Dendritic cell treated with granulocyte-macrophage colony-stimulating factor and Interleukin-4, amounts not matched to agents 40 ng/mL and 50 ng/mL, for 4 days (primary cell): ENCODE measurements around the gene CCDC106.

Experiments used
- H3K27ac Mint-ChIP-seq: one replicate; pipeline ENCODE4 v1.8.0; 2022; ENCODE audit warnings: mild to moderate bottlenecking, mixed read lengths
- H3K27me3 Mint-ChIP-seq: one replicate; pipeline ENCODE4 v1.8.0; 2022; ENCODE audit warnings: mild to moderate bottlenecking, mixed read lengths
- H3K36me3 Mint-ChIP-seq: one replicate; pipeline ENCODE4 v1.8.0; 2022; ENCODE audit warnings: low read depth, mixed read lengths
- H3K4me1 Mint-ChIP-seq: one replicate; pipeline ENCODE4 v1.8.0; 2022; ENCODE audit warnings: low read depth, mixed read lengths
- H3K4me3 Mint-ChIP-seq: one replicate; pipeline ENCODE4 v1.8.0; 2022; ENCODE audit warnings: mild to moderate bottlenecking, moderate library complexity, mixed read lengths
- H3K9me3 Mint-ChIP-seq: one replicate; pipeline ENCODE4 v1.8.0; 2022; ENCODE audit warnings: mixed read lengths
- intact Hi-C: fragments of 100-400 bp; cut with micrococcal nuclease; formaldehyde crosslinking; loops from one replicate; pipeline ENCODE4 v1.15.0; 2022

The CCDC106 gene

GRCh38 chr19:55677572-55678028, 29.6 kb downstream of the CCDC106 start:
- no peaks in the 10 kb centered on the region for H3K27me3 Mint-ChIP-seq
- peak overlapping the region; percentile 58 for H3K4me3 Mint-ChIP-seq
- peaks cover 70% of the 10 kb centered on the region for H3K4me1 Mint-ChIP-seq
- H3K9me3 Mint-ChIP-seq = no peaks in the 10 kb centered on the region
- intact Hi-C loops = no loop called here
- H3K27ac Mint-ChIP-seq = peak overlapping the region; percentile 91
- peaks cover 87% of the 10 kb centered on the region for H3K36me3 Mint-ChIP-seq

- H3K9me3 Mint-ChIP-seq = no peaks in the 10 kb centered on the region
- intact Hi-C loops = no loop called here
- peak overlapping the region; percentile 61 for H3K4me3 Mint-ChIP-seq
- peak overlapping the region; percentile 91 for H3K27ac Mint-ChIP-seq
- H3K27me3 Mint-ChIP-seq = no peaks in the 10 kb centered on the region
- peaks cover 70% of the 10 kb centered on the region for H3K4me1 Mint-ChIP-seq
- peaks cover 87% of the 10 kb centered on the region for H3K36me3 Mint-ChIP-seq
Observed at GRCh38 chr19:55678121-55678671, 30.2 kb downstream of the CCDC106 start.

- H3K9me3 Mint-ChIP-seq = no peaks in the 10 kb centered on the region
- H3K4me1 Mint-ChIP-seq = peaks cover 59% of the 10 kb centered on the region
- no peaks in the 10 kb centered on the region for H3K27me3 Mint-ChIP-seq
- H3K27ac Mint-ChIP-seq = peak overlapping the region; percentile 91
- peaks cover 87% of the 10 kb centered on the region for H3K36me3 Mint-ChIP-seq
- intact Hi-C loops = no loop called here
- peak overlapping the region; percentile 61 for H3K4me3 Mint-ChIP-seq
Observed at GRCh38 chr19:55679343-55680257, 31.6 kb downstream of the CCDC106 start.

GRCh38 chr19:55680339-55681130, 32.5 kb downstream of the CCDC106 start:
- peaks cover 64% of the 10 kb centered on the region for H3K4me1 Mint-ChIP-seq
- H3K27me3 Mint-ChIP-seq = no peaks in the 10 kb centered on the region
- H3K36me3 Mint-ChIP-seq = peaks cover 90% of the 10 kb centered on the region
- peak overlapping the region; percentile 91 for H3K27ac Mint-ChIP-seq
- no peaks in the 10 kb centered on the region for H3K9me3 Mint-ChIP-seq
- H3K4me3 Mint-ChIP-seq = peak overlapping the region; percentile 5
- intact Hi-C loops = no loop called here

- no peak overlapping the region for H3K4me3 Mint-ChIP-seq
- H3K27ac Mint-ChIP-seq = peak overlapping the region; percentile 91
- peaks cover 92% of the 10 kb centered on the region for H3K36me3 Mint-ChIP-seq
- H3K9me3 Mint-ChIP-seq = no peaks in the 10 kb centered on the region
- no peaks in the 10 kb centered on the region for H3K27me3 Mint-ChIP-seq
- intact Hi-C loops = no loop called here
- peaks cover 67% of the 10 kb centered on the region for H3K4me1 Mint-ChIP-seq
Observed at GRCh38 chr19:55681131-55682092, 33.4 kb downstream of the CCDC106 start.

GRCh38 chr19:55683449-55684261, 35.6 kb downstream of the CCDC106 start:
- H3K4me1 Mint-ChIP-seq = peaks cover 58% of the 10 kb centered on the region
- intact Hi-C loops = no loop called here
- no peaks in the 10 kb centered on the region for H3K9me3 Mint-ChIP-seq
- H3K36me3 Mint-ChIP-seq = peaks cover 95% of the 10 kb centered on the region
- H3K4me3 Mint-ChIP-seq = no peak overlapping the region
- peak overlapping the region; percentile 39 for H3K27ac Mint-ChIP-seq
- no peaks in the 10 kb centered on the region for H3K27me3 Mint-ChIP-seq

- no peak overlapping the region for H3K27ac Mint-ChIP-seq
- no peak overlapping the region for H3K4me3 Mint-ChIP-seq
- intact Hi-C loops = no loop called here
- H3K4me1 Mint-ChIP-seq = peaks cover 50% of the 10 kb centered on the region
- H3K27me3 Mint-ChIP-seq = no peaks in the 10 kb centered on the region
- H3K36me3 Mint-ChIP-seq = peaks cover 95% of the 10 kb centered on the region
- H3K9me3 Mint-ChIP-seq = no peaks in the 10 kb centered on the region
Observed at GRCh38 chr19:55684946-55685681, 37.1 kb downstream of the CCDC106 start.

- H3K36me3 Mint-ChIP-seq = peaks cover 95% of the 10 kb centered on the region
- no peak overlapping the region for H3K4me3 Mint-ChIP-seq
- H3K4me1 Mint-ChIP-seq = peaks cover 44% of the 10 kb centered on the region
- H3K9me3 Mint-ChIP-seq = no peaks in the 10 kb centered on the region
- H3K27me3 Mint-ChIP-seq = no peaks in the 10 kb centered on the region
- intact Hi-C loops = no loop called here
- H3K27ac Mint-ChIP-seq = no peak overlapping the region
Observed at GRCh38 chr19:55685776-55686175, 37.8 kb downstream of the CCDC106 start.

- Mint-ChIP-seq H3K36me3 (peaks cover 95% of the 10 kb centered on the region), H3K4me3 (no peak overlapping the region), H3K4me1 (peaks cover 38% of the 10 kb centered on the region), H3K9me3 (no peaks in the 10 kb centered on the region), H3K27ac (no peak overlapping the region), H3K27me3 (no peaks in the 10 kb centered on the region)
- intact Hi-C loops = no loop called here
Observed at GRCh38 chr19:55686311-55687050, 38.5 kb downstream of the CCDC106 start.

- Mint-ChIP-seq H3K9me3 (no peaks in the 10 kb centered on the region), H3K36me3 (peaks cover 99% of the 10 kb centered on the region), H3K27ac (peak overlapping the region; percentile 51), H3K27me3 (no peaks in the 10 kb centered on the region), H3K4me3 (no peak overlapping the region), H3K4me1 (peaks cover 38% of the 10 kb centered on the region)
- intact Hi-C loops = no loop called here
Observed at GRCh38 chr19:55687281-55688201, 39.5 kb downstream of the CCDC106 start.
